ENCODE data around the gene TSPAN18. TPM values are rescaled to one million over a fixed set of nuclear protein-coding genes. Genes with fewer than 3 reads are reported as not detected.

The TSPAN18 gene
- total RNA-seq, 1 donor from 2014 or later = 25.7 TPM

DNA sequence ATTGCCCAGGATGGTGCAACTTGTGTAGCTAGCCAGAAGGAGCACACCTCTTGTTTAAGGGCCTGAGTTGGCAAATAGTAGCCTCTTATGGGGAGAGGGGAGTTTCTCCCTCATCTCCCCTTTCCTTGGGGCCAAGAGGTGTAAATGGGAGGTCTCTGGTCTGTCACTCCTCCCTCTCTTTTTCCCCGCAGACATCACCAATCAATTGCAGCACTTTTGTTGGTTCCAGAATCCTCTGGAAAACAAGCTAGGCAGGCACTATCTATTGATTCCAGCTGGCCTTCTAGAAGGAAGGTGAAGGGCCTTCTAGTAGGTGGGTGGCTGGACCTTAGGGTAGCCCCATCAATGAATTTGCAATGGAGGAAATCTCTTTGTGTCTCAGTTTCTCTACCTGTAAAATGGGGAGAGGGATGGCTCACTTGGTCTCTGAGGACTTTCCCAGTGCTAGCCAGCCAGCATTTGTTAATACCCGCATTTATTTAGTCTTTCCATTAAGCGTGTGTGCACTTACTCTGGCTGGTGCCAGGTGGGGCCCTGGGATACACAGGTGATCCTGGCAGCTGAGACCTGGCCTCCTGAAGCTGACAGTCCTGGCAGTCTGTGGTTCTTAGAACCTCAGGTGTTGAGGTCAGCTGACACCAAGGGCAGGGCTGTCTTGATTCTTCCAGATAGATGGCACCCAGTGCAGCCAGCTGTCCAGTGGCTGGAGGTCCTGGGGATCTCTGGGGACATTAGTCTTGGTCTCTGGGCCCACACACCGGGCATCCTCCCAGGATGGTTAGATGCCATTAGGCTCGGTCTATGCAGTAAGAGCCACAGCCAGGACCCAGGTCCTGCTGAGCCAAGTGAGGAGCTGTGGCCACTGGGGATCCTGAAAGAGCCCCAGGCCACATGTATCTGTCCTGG is 51.7 kb downstream of the TSPAN18 start:
- Mint-ChIP-seq H3K27ac (no peak overlapping the region), H3K4me3 (ENCODE audit: low read depth) (no peak overlapping the region), H3K27me3 (no peaks in the 10 kb centered on the region), H3K36me3 (ENCODE audit: insufficient read depth) (no peaks in the 10 kb centered on the region), H3K4me1 (ENCODE audit: low read depth) (peaks cover 11% of the 10 kb centered on the region), H3K9me3 (ENCODE audit: low read depth) (no peaks in the 10 kb centered on the region)
- DNase-seq (ENCODE audit: low spot score, unreplicated experiment) = no peak
- TF ChIP-seq, protein P1, sequence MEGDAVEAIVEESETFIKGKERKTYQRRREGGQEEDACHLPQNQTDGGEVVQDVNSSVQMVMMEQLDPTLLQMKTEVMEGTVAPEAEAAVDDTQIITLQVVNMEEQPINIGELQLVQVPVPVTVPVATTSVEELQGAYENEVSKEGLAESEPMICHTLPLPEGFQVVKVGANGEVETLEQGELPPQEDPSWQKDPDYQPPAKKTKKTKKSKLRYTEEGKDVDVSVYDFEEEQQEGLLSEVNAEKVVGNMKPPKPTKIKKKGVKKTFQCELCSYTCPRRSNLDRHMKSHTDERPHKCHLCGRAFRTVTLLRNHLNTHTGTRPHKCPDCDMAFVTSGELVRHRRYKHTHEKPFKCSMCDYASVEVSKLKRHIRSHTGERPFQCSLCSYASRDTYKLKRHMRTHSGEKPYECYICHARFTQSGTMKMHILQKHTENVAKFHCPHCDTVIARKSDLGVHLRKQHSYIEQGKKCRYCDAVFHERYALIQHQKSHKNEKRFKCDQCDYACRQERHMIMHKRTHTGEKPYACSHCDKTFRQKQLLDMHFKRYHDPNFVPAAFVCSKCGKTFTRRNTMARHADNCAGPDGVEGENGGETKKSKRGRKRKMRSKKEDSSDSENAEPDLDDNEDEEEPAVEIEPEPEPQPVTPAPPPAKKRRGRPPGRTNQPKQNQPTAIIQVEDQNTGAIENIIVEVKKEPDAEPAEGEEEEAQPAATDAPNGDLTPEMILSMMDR (IDR thresholded peaks at IDR 0.05; ENCODE audit: unreplicated experiment) = no peak

DNA sequence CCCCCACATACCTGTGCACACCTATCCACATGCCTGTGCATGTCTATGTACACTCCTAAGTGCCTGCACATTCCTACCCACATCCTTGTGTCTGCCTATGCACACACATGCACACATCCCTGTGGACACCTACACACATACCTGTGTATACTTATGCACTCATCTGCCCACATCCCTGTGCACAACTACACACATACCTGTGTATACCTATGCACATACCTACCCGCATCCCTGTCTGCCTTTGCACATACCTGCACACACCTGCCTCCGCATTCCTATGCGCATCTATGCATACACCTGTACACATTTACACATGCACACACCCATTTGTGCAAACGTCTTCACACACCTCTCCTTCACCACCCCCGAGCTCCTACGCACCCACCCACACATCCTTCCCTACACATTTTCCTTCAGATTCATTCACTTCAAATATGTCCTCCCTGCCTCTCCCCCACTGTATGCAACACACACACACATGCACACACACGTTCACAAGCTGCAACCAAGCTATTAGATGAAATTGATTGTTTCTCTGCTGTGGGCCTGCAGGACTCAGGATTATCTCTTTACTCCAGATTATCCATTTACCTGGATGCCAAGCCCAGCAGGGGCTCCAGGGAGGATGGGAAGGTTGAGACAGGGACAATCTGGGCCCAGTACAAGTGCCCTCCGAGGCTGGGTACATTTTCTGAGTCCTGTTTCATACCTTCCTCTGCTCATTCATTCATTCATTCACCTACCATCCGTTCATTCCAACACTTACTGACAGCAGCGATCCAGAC is 53.2 kb downstream of the TSPAN18 start:
- DNase-seq (ENCODE audit: low spot score, unreplicated experiment) = no peak
- Mint-ChIP-seq H3K9me3 (ENCODE audit: low read depth) (no peaks in the 10 kb centered on the region), H3K27ac (no peak overlapping the region), H3K4me3 (ENCODE audit: low read depth) (no peak overlapping the region), H3K36me3 (ENCODE audit: insufficient read depth) (no peaks in the 10 kb centered on the region), H3K27me3 (no peaks in the 10 kb centered on the region), H3K4me1 (ENCODE audit: low read depth) (peaks cover 15% of the 10 kb centered on the region)
- TF ChIP-seq, protein P1 (IDR thresholded peaks at IDR 0.05; ENCODE audit: unreplicated experiment) = no peak

DNA sequence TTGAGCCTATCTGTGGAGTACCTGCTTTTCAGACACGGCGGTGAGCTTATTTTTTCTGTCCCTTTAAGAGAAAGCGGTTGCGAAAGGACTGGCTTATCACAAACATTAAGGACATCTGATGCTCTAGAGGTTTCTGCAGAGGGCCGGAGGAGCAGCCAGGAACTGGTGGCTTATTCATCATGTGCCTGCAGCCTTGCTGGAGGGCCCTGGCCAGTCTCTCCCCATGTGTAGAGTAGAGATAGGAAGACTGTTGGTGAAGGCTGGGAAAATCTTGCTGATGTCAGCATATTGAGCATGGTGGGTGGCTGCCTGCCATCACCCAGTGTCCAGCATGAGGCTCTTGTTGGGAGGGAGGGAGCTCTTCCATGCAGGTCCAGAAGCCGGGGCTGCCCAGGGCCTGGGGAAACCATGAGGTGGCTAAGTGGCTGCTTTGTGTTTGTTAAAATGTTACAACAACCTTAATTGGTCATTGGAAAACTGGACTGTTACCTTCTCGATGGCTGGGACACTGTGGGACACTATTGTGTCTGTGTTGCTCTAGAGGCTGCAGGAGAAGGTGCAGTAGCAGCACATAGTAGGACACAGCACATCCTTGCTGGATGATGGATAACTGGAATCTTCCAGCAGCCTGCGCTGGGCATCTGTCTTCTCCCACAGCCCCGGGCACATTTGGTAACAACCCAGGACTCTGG is 54.3 kb downstream of the TSPAN18 start:
- Mint-ChIP-seq H3K27me3 (no peaks in the 10 kb centered on the region), H3K36me3 (ENCODE audit: insufficient read depth) (no peaks in the 10 kb centered on the region), H3K4me1 (ENCODE audit: low read depth) (peaks cover 18% of the 10 kb centered on the region), H3K4me3 (ENCODE audit: low read depth) (no peak overlapping the region), H3K9me3 (ENCODE audit: low read depth) (no peaks in the 10 kb centered on the region), H3K27ac (no peak overlapping the region)
- DNase-seq (ENCODE audit: low spot score, unreplicated experiment) = no peak
- TF ChIP-seq, protein P1 (IDR thresholded peaks at IDR 0.05; ENCODE audit: unreplicated experiment) = no peak

DNA sequence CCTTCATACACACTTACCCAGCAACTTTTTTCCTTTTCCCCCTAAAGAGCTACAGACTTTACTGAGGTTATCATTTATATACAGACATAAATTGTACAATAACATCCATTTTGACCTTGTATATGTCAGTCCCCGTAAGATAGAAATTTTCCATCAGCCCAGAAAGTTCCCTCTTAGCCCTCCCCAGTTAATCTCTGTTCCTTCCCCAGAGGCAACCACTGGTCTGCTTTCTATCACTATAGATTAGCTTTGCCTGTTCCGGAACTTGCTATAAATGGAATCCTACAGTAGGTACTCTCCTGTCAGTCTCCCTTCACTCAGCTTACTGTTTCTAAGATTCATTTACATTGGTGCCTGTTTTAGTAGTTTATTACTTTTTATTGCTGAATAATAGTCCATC is 54.9 kb downstream of the TSPAN18 start:
- Mint-ChIP-seq H3K4me3 (ENCODE audit: low read depth) (no peak overlapping the region), H3K9me3 (ENCODE audit: low read depth) (no peaks in the 10 kb centered on the region), H3K27ac (no peak overlapping the region), H3K36me3 (ENCODE audit: insufficient read depth) (no peaks in the 10 kb centered on the region), H3K27me3 (no peaks in the 10 kb centered on the region), H3K4me1 (ENCODE audit: low read depth) (peaks cover 18% of the 10 kb centered on the region)
- no peak for DNase-seq (ENCODE audit: low spot score, unreplicated experiment)
- TF ChIP-seq, protein P1 (IDR thresholded peaks at IDR 0.05; ENCODE audit: unreplicated experiment) = no peak

DNA sequence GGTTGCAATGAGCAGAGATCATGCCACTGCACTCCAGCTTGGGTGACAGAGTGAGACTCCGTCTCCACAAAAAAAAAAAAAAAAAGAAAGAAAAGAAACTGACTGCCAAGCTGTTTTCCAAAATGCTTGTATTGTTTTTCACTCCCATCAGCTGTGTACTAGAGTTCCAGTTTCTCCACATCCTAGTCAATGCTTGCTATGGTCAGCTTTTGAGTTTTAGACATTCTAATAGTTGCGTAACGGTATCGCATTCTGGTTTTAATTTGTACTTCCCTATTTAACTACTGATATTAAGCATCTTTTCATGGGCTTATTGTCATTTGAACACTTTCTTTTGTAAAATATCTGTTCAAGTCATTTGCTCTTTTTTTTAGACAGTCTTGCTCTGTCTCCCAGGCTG is 55.7 kb downstream of the TSPAN18 start:
- Mint-ChIP-seq H3K36me3 (ENCODE audit: insufficient read depth) (no peaks in the 10 kb centered on the region), H3K4me3 (ENCODE audit: low read depth) (no peak overlapping the region), H3K9me3 (ENCODE audit: low read depth) (no peaks in the 10 kb centered on the region), H3K4me1 (ENCODE audit: low read depth) (peaks cover 18% of the 10 kb centered on the region), H3K27ac (no peak overlapping the region), H3K27me3 (no peaks in the 10 kb centered on the region)
- TF ChIP-seq, protein P1 (IDR thresholded peaks at IDR 0.05; ENCODE audit: unreplicated experiment) = no peak
- DNase-seq (ENCODE audit: low spot score, unreplicated experiment) = no peak
